RWPE2 (cell line): ENCODE results near the gene OVOL2.

Experiments used
- ATAC-seq: fragments of 200-7000 bp; cut with Tn5 transposase; 3 replicates; pipeline ENCODE4 v1.9.1; 2021; ENCODE audit warnings: low read depth
- DNase-seq: peaks from one replicate; pipeline ENCODE4 v3.0.0-alpha.2; 2020; ENCODE audit warnings: low spot score
- H3K27ac ChIP-seq: fragments of 450-650 bp; 2 replicates; pipeline ENCODE4 v1.5.1; 2017; ENCODE audit warnings: mild to moderate bottlenecking; ENCODE audit not compliant: poor library complexity, severe bottlenecking
- H3K27me3 ChIP-seq: fragments of 250-450 bp; sonication (Bioruptor Pico); 2 replicates; pipeline ENCODE4 v1.5.1; 2021; ENCODE audit warnings: mild to moderate bottlenecking, moderate library complexity; ENCODE audit not compliant: insufficient read depth, poor library complexity, severe bottlenecking
- H3K36me3 ChIP-seq: fragments of 250-450 bp; sonication (Bioruptor Pico); 2 replicates; pipeline ENCODE4 v1.5.1; 2020; ENCODE audit warnings: low read depth, mild to moderate bottlenecking, moderate library complexity
- H3K4me1 ChIP-seq: fragments of 250-450 bp; sonication (Bioruptor Pico); 2 replicates; pipeline ENCODE4 v1.5.1; 2021; ENCODE audit warnings: mild to moderate bottlenecking, moderate library complexity; ENCODE audit not compliant: insufficient read depth, poor library complexity, severe bottlenecking
- H3K4me3 ChIP-seq: fragments of 250-450 bp; sonication (Bioruptor Pico); 2 replicates; pipeline ENCODE4 v1.5.1; 2021; ENCODE audit warnings: mild to moderate bottlenecking, moderate library complexity; ENCODE audit not compliant: severe bottlenecking
- H3K9me3 ChIP-seq: fragments of 250-450 bp; sonication (Bioruptor Pico); 2 replicates; pipeline ENCODE4 v1.5.1; 2021; ENCODE audit warnings: mild to moderate bottlenecking, moderate library complexity; ENCODE audit not compliant: severe bottlenecking
- CTCF ChIP-seq: fragments of 450-650 bp; IDR thresholded peaks from one replicate; pipeline ENCODE4 v1.5.1; 2017; ENCODE audit warnings: mild to moderate bottlenecking, moderate library complexity; ENCODE audit not compliant: poor library complexity, severe bottlenecking

The OVOL2 gene

DNA sequence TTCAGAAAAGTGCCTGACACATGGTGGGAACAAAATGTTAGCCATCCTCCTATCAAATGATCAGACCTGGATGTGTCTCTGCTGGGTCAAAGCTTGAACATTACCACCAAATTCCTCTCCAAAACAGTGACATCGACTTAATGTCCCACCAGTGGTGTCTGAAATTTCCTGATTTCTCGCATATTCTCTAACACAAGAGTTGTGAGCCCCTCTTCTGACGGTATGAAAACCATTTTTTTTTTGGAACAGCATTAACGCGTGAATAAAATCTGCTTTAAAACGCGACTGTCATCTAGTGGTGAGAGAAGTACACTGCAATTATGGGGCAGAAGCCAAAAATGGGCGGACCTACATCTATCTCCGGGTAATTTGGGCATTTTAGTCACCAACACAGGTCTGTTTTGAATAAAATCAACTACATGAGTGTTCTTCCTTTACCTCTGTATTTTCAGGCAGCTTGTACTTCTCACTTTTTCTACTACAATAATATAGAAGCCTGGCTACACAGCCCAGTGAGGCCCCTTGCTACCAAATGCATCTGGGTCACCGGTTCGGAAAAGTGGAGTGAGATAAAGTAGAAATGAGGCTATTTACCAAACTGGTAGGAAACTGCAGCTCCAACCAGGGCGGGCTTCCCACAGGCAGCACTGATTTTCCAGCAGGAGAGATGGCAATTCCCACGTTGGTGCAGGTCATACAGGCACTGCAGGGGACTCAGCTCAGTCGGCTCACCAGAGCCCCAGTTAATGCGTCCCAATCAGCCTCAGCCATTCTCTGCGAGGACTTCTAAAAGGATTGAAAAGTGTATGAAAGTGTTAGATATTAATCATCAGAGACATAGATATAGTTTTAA, 61.5 kb downstream of the OVOL2 start:
- peak; percentile 100 for TF ChIP-seq CTCF
- Histone ChIP-seq H3K4me3 (no peak overlapping the region), H3K27ac (no peak overlapping the region), H3K9me3 (no peaks in the 10 kb centered on the region), H3K27me3 (no peaks in the 10 kb centered on the region), H3K4me1 (peaks cover 19% of the 10 kb centered on the region), H3K36me3 (peaks cover under 1% of the 10 kb centered on the region)
- DNase-seq = no peak
- peak; percentile 51 for ATAC-seq

- no peak for TF ChIP-seq CTCF
- peaks cover 24% of the 10 kb centered on the region for H3K36me3 ChIP-seq
- no peak overlapping the region for H3K4me3 ChIP-seq
- H3K27me3 ChIP-seq = no peaks in the 10 kb centered on the region
- ATAC-seq (no peak), DNase-seq (no peak)
- no peaks in the 10 kb centered on the region for H3K9me3 ChIP-seq
- peak overlapping the region; percentile 17 for H3K27ac ChIP-seq
- H3K4me1 ChIP-seq = peaks cover 16% of the 10 kb centered on the region
Observed at GRCh38 chr20:17993546-17993945, 64.2 kb downstream of the OVOL2 start.

- peaks cover 30% of the 10 kb centered on the region for H3K36me3 ChIP-seq
- ATAC-seq (peak; percentile 82), DNase-seq (no peak)
- H3K27ac ChIP-seq = peak overlapping the region; percentile 17
- no peak overlapping the region for H3K4me3 ChIP-seq
- no peaks in the 10 kb centered on the region for H3K9me3 ChIP-seq
- H3K4me1 ChIP-seq = peaks cover 16% of the 10 kb centered on the region
- no peak for TF ChIP-seq CTCF
- H3K27me3 ChIP-seq = no peaks in the 10 kb centered on the region
Observed at GRCh38 chr20:17992847-17993513, 64.7 kb downstream of the OVOL2 start.

DNA sequence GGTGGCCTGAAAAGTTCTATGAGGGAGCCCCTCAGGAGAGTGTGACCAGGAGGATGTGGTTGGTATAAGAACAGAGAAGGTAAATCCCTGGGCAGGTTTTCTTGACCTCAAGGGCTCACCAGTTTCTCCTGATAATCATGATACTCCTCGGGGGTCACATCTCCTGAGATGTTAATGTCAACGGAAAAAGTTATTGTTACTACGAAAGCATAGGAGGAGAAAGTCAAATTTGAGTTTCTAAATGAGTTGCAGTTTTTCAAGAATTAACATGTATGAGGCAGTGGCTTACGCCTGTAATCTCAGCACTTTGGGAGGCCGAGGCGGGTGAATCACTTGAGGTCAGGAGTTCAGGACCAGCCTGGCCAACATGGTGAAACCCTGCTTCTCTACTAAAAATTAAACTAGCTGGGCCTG, 65.5 kb downstream of the OVOL2 start:
- ATAC-seq = no peak
- H3K4me3 ChIP-seq = no peak overlapping the region
- TF ChIP-seq CTCF = no peak
- peaks cover 37% of the 10 kb centered on the region for H3K36me3 ChIP-seq
- H3K27ac ChIP-seq = no peak overlapping the region
- H3K27me3 ChIP-seq = no peaks in the 10 kb centered on the region
- no peaks in the 10 kb centered on the region for H3K9me3 ChIP-seq
- no peak for DNase-seq
- H3K4me1 ChIP-seq = peaks cover 16% of the 10 kb centered on the region
